GM18907 (cell line): ENCODE measurements around the gene LRRC1.

ENCODE experiments used
- ATAC-seq: cut with Tn5 transposase; IDR thresholded peaks from one replicate; pipeline ENCODE4 v1.9.1; 2021; ENCODE audit warnings: mild to moderate bottlenecking, moderate library complexity; ENCODE audit not compliant: unreplicated experiment

Gene LRRC1

GRCh38 chr6:53877151-53877550, 82.3 kb downstream of the LRRC1 start:
- ATAC-seq = no peak

GRCh38 chr6:53878808-53879207, 84.0 kb downstream of the LRRC1 start:
- no peak for ATAC-seq

- ATAC-seq = no peak
Observed at GRCh38 chr6:53879608-53880007, 84.8 kb downstream of the LRRC1 start.

- ATAC-seq = no peak
Observed at GRCh38 chr6:53887316-53887715, 92.5 kb downstream of the LRRC1 start.

- no peak for ATAC-seq
Observed at GRCh38 chr6:53888931-53889330, 94.1 kb downstream of the LRRC1 start.

GRCh38 chr6:53889365-53889764, 94.6 kb downstream of the LRRC1 start:
- ATAC-seq = no peak

GRCh38 chr6:53892707-53893106, 97.9 kb downstream of the LRRC1 start:
- peak; percentile 77 for ATAC-seq

- ATAC-seq = peak; percentile 93
Observed at GRCh38 chr6:53894091-53894490, 99.3 kb downstream of the LRRC1 start.

GRCh38 chr6:53896196-53896595, 101.4 kb downstream of the LRRC1 start:
- no peak for ATAC-seq

- no peak for ATAC-seq
Observed at GRCh38 chr6:53898026-53898795, 103.4 kb downstream of the LRRC1 start.

- no peak for ATAC-seq
Observed at GRCh38 chr6:53899512-53899911, 104.7 kb downstream of the LRRC1 start.

- ATAC-seq = no peak
Observed at GRCh38 chr6:53903357-53903756, 108.6 kb downstream of the LRRC1 start.

- ATAC-seq = no peak
Observed at GRCh38 chr6:53906103-53906502, 111.3 kb downstream of the LRRC1 start.

- ATAC-seq = no peak
Observed at GRCh38 chr6:53906842-53907241, 112.0 kb downstream of the LRRC1 start.

GRCh38 chr6:53910834-53911233, 116.0 kb downstream of the LRRC1 start:
- no peak for ATAC-seq

GRCh38 chr6:53912661-53913060, 117.9 kb downstream of the LRRC1 start:
- no peak for ATAC-seq

GRCh38 chr6:53913286-53913685, 118.5 kb downstream of the LRRC1 start:
- no peak for ATAC-seq

- ATAC-seq = no peak
Observed at GRCh38 chr6:53915026-53915691, 120.4 kb downstream of the LRRC1 start.

GRCh38 chr6:53916804-53917463, 122.1 kb downstream of the LRRC1 start:
- ATAC-seq = peak; percentile 81

GRCh38 chr6:53917464-53917842, 122.6 kb downstream of the LRRC1 start:
- peak; percentile 63 for ATAC-seq

- ATAC-seq = no peak
Observed at GRCh38 chr6:53918854-53919510, 124.2 kb downstream of the LRRC1 start.
